ENCODE measurements around the gene ATP10A.

The ATP10A gene

DNA sequence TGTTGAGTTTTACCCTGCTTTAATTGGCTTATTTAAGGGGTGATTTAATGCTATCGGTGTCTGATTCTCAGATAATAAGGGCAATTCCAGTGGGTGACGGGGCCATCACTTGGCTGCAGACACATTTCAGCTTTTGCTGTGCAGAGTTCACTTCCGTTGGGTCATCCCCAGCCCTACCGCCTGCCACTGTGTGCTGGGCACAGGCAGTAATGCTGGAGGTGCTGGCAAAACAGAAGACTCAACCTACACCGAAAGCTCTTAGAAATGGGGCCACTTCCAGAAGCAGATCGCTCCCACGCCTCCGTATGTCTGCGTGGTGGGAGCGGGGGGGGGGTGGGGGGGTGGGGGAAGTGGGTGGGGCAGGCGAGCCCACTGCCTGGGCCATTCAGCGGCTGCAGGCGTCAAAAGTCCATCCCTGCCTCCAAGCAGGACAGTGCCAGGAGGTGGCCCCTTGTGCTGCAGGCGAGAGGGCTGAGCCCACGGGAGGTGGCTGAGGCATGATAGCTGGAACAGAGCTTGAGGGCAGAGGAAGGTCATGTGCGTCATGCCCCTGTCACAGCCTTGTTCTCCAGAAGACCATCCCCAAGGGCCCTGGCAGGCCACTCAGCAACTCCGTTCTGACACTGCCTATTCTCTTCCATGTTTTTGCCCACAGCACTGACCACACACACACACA is 128.3 kb downstream of the ATP10A start:
- no peak for DNase-seq

DNA sequence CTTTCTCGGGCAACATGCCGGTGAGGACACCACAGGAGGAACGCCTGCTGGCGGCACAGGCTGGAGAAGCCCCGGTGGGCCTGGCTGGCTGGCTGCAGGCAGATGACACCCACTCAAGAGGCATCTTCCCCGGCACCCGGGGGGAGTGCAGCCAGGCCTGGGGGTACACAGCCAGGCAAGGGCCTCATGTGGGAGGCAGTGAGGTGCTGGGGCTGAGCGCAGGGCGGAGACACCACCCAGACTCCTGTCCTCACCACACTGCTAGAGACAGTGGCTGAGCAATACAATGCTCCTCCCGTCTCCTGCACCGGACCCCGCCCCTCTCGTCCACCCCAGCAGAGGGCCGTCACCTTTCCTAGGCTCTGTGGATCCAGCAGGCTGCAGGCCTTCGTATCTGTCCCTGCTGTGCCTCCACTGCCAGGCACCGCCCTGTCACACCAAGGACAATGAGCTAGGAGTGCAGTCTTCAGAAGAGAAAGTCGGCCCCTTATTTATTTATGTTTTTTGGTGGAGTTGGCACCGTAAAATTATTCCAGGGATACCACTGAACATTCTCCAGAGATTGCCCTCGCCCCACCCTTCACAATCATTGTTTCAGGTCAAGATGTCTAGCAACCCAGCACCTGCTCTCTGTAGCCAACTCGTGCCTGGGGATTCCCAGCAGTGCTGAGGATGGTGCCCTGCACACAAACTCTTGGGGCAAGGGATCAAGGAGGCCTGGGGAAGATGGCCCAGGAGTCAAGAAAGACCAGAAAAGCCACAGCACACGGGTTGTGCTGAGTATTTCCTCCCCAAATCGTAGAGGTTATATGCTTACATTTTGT is 129.1 kb downstream of the ATP10A start:
- DNase-seq = no peak

DNA sequence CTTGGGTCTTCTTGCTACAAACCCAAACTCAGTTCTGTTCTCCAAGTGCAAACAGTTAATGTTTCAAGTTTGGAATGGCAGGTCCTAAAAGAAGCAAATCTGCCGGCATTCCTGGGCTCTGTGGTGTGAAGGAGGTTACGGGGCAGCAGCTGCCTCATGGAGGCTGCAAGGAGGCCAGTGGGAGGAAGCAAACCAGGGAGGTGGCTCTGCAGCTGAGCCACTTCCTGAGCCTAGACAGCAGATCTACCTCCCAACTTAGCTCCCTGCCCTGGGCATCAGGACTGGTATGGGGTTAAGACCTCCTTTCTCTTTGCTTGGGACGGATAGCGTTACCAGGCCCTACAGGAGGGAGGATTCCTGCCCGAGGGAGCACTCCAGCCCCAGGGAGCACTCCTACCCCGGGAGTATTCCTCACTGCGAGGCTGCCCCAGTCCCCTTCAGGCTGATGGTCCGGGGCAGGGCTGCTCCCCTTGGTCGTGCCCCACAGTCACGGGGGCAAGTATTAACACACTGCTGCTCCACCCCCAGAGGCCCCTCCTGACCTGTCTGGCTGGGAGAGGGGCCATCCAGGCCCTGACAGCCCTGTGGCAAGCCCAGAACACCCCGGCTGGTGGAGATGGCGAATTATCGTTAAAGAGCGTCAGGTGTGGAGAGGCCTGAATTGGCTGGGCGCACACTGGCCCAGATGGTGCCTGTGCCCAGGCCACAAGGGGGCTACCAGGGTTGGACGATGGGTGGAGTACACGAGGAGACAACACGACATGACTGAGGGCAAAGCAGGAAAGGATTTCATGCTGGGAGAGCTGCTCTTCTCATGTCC is 129.9 kb downstream of the ATP10A start:
- DNase-seq = no peak

DNA sequence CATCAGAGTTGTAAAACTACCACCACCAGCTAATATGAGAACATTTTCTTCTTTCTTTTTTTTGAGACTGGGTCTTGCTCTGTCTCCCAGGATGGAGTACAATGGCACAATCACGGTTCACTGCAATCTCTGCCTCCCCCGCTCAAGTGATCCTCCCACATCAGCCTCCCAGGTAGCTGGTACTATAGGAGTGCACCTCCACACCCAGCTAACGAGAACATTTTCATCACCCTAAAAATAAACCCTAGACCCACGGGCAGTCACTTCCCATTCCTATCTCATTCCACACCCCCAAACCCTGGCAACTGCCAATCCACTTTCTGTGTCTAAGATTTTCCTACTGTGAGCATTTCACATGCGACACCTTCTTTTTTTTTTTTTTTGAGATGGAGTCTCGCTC is 130.9 kb downstream of the ATP10A start:
- no peak for DNase-seq

DNA sequence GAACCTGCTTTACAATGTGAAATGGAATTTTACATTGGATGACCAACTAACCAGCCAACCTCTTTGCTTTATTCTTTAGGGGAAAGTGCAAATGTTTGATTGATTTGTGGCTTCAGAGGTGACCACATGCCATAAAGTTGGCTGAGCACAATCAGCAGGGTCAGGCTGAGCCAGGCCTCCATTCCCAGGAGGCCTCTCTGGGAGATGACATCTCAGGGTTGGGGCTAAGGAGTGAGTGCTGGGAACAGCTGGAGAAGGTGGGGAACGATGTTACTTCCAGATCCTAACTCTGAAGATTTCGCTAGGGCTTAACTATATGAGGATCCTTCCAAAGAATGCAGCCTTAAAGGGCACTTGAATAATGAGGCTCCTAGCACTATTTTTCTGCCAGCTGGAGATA is 131.7 kb downstream of the ATP10A start:
- DNase-seq = no peak

DNA sequence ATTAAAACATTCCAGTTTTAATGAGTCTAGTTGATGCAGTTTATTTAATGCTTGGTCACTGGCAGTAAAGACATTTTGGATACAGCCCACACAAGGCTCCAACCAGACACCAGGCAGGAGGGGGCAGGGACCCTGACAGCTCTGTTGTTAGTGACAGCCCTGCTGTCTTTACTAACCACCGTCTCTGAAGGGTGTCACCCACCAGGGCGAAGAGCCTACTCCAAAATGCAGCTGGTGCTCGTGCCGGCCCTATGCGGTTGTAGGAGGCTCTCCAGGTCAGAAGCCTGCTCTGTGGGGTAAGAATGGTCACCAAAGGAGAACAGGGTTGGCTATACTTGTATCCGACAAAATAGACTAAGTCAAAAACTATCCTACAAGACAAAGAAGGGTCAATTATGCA is 132.2 kb downstream of the ATP10A start:
- DNase-seq = no peak

DNA sequence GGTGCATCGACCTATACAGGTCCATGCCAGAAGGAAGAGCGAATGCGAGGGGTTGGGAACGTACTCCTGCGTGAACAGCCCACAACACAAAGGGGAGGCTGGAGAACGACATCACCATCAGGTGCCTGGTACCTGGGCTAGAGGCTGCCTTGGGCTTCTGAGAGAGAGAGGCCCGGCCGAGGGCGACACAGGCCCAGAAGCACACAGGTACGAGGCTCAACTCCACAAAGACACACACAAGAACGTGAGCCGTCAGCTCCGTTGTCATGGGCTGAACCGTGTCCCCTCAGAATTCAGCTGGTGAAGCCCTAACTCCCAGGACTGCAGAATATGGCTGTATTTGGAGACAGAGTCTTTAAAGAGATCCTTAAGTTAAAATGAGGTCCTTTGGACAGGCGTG is 134.3 kb downstream of the ATP10A start:
- DNase-seq = no peak

DNA sequence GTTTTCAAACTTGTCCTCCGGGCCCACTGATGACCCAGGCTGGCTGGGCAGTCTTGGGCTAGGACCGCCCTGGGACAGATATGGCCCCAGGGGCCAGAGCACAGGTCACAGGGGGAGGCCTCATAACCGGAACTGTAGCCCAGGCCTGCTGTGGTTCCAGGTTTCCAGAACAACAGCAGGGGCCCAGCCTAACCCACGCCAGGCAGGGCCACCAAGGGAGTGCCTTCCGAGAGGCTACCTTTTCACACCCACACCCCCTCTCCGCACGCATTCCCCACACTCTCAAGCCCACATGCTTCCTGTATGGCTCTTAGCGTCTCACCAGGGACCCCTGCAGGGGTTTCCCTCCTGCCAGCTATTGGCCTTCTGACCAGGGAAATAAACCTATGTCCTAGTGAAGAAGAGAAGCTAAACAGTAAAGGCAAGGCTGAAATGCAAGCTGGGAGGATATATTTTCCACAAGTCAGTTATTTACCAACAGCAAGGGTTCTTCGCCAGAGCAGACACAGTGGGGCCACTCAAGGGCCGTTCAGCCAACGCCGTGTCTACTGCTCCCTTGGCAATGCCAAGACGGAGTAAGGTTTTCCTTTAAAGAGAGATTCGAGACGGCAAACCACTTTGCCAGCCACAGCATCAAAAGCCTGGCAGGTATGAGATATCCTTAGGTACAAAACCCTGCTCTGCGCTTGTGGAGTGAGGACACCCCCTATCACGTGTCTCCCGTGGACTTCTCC is 135.1 kb downstream of the ATP10A start:
- no peak for DNase-seq

DNA sequence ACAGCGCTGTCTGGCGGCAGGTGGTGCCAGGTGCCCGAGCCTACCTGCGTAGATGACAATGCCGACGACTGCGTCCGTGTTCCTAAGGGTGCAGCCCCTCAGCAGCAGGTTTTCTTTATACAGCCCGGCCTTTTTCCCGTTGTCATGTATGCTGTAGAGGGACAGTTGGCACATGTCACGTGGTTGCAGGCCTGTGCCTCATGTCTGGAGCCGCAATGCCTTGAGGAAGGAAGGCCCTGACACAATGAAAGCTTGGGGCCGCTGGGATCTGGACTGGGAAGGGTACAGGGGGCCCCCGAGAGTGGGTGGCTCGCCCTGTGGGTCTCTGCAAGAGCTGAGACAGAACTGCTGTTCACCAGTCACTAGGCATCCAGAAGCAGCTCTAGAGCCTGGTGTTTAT is 136.0 kb downstream of the ATP10A start:
- DNase-seq = no peak

DNA sequence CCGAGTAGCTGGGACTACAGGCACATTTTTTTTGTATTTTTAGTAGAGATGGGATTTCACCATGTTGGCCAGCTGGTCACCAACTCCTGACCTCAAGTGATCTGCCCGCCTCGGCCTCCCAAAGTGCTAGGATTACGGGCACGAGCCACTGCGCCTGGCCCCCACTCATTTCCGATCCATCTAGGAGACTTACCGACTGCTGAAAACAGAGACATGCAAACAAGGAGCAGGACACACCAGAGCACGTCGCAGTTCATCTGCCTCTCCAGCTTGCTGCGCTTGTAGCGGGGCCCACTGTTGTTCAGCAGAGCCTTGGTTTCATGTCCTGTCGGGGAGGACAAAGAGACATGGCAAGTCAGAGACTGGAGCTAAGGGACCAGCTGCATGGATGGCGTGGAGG is 137.4 kb downstream of the ATP10A start:
- no peak for DNase-seq

DNA sequence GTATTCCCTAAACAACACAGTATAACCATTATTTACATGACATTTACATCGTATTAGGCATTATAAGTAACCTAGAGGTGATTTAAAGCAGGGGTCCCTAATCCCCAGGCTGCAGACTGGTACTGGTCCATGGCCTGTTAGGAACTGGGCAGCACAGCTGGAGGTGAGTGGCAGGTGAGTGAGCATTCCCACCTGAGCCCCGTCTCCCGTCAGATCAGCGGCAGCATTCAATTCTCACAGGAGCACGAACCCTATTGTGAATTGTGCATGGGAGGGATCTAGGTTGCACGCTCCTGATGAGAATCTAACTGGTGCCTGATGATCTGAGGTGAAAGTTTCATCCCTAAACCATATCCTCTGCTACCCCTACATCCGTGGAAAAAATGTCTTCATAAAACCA is 138.2 kb downstream of the ATP10A start:
- no peak for DNase-seq

DNA sequence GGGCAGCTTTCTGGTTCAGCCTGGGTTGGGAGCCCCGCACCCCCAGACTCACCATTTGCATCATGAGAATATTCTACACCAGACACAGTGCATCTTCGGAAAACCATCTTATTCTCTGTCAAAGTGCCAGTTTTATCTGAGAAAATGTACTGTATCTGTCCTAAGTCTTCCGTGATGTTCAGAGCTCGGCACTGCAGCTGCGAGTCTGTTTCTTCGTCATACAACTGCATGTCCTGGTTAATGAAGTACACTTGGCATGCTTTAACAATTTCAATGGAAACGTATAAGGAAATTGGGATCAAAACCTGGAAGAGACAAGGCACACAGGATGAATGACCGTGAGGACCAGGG is 141.5 kb downstream of the ATP10A start:
- DNase-seq = no peak

DNA sequence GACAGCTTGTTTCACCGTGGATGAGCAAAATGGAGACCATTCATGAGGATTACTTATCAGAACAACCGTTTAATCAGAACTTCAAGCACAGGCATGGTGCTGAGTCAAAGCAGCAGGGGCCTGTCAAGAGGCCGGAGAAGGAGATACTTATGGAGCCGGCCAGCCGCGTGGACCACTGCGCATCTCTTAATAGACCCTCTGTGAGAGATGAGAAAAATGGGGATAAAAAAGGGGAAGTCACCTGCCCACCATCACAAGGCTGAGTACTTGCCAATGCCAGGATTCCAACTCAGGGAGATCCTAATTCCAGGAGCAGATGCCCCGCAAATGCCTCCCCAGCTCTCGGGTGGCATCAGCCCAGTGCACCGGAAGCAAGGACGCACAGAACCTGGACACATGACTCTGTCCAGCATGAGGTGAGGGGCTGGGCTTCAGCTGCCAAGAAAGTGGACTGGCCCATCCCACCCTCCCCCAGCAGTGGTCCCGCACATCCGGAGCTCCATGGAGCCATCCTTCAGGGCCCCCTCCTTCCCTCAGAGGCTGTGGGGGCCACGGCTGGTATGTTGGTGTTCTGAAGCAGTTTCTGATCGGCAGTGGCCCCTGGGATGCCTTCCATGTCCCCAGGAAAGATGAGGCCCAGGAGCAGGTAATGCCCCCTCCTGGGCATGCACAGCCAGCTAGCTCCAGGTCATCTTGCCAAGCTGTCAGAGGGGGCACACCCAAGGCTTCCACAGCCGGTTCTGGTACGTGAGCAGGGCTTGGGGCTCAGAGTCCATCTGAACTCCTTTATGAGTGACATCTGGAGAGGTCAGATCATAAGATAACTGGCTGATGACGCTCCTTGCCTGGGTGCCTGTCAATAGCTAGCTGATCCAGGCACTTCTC is 143.8 kb downstream of the ATP10A start:
- DNase-seq = no peak

DNA sequence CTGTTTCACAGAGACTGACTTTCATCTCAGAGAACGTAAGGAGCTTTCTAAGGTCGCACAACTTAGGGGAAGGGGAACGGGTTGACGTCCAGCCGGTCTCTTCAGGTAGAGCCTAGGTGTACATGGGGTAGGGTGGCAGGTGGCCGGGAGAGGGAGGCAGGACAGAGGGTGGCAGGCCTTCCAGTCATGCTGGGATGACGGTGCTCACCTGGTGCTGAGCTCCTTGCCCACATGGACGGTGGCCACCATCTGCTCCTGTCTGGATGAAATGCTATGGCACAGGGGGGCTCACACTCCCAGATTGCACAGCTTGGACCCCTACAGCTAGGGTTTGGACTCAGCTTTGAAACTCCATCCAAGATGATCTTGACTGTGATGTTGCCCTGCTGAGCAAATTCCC is 144.5 kb downstream of the ATP10A start:
- no peak for DNase-seq

DNA sequence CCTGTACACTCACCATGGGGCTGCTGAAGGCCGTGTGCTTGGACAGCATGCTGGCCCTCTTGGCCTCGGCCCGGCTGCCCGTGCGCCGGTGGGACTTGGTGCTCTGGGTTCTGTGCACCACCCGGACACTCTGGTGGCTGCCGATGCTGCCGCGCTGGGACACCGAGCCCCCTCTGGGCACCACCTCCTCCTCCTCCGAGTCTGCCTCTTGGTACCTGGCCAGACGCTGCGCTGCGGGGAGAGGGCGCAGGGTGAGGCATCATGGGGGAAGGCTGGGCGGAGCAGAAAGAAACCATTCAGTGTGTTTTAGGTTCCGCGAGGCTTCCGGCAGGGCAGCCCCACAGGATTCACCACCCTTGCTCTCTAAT is 145.0 kb downstream of the ATP10A start:
- DNase-seq = no peak

DNA sequence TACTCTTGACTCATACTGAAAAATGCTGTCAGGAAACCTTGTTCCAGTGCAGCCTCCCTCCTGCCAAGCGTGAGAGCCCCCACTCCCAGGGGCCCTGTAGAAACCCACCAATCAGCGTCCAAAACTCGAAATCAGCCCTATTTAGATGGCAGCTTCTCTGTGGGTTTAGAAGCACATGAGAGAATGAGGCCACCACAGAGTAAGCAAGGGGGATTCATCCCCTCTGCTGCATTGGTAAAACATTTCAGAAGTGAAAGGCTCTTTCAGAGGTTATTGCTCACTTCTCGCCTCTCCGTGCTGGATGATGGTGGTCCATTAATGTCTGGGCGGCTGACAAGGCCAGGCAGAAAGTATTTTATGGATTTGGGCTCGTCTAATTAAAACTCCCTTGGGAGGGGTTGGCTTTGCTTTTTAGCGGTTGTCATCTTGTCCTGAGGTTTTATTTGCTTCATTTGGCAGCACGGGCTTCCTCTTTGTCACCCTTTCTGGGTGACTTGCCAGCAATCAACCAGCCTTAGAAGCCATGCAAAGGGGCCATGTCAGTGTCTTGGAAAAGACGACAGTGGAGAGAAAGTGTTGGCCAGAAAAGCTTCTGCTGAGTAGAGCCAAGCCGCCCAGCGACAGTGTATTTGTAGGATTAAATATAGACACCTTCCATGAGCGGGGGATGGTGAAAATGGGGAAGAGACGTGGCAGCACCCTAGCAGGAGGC is 145.5 kb downstream of the ATP10A start:
- DNase-seq = no peak

DNA sequence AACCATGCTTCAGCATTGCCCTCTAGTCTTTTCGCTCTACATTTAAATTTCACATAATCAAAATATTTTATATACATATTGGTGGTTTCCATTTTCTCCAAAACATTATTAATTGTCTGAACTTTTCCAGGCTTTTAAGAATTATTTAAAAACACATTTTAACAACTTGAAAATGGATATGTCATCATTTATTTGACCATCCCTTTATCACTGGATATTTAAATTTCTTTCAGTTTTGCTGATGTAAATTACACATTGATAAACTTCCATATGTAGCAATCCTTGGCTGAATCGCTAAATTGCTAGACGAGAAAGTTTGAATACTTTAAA is 146.0 kb downstream of the ATP10A start:
- DNase-seq = no peak

DNA sequence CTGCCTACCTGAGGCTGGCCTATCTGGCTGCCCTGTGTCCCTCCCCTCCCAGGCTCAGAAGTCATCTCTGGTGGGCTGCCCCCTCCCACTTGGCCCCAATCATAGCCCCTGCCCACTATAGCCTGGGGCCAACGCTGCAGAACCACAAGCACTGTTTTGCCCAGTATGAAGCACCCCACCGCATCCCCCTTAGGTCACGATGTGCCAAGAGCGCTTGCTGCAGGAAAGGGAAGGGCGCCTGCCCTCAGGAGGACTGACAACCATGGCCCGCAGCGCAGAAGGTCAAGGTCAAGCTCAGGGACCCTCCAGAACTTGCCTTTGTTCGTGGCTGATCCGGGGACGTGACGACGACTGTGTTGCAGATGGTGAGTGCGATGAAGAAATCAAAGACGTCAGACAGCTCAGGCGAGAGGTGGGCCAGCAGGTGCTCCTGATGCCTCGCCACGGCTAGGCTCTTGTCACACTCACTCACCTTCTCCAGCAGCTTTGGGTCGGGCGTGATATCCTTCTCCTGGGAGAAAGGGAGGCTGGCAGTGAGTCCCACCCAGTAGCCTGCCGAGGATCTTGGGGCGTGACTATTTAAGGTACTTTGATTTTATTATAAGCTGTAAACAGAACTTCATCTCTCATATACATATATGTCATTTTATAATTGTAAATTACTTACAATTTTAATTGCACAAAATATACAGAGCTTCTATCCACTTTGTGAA is 146.6 kb downstream of the ATP10A start:
- no peak for DNase-seq

DNA sequence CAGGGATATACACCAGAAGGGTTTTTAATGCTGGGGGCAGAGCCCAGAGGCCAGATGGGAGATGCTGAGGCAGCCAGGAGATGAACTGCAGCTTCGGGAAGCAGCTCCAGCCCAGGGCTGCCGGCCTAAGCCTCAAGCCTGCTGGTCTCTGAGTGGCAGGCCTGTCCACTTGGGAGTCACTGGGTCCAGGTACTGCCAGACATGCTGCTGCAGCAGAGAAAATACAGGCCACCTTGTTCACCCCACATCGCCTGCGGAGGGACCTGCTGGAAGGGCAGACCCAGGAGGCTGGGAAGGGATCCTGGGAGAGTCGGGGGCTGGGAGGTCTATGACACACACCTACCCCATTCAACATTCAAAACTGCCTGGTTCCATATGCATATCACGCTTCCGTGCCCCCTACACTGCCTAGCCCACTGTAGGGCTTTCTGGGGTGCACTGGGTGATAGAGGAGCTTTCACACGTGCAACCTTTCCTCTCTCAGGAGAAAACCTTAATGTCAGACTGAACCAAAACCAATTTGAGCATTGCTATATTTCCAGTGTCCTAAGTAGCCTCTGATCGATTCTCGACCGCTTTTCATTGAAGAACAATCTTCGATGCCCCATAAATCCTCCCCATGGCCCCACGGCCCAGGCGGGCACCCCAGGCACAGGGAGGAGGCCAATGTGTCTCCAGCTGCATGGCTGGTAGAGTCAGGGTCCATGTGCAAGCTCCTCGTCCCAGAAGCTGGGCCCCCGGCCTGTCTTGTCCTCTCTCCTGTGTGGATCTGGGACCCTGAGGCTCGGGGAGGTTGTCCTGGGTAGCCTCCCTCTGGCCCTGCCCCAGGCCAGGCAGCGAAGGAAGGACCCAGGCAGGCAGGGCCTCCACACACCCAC is 147.4 kb downstream of the ATP10A start:
- DNase-seq = no peak

DNA sequence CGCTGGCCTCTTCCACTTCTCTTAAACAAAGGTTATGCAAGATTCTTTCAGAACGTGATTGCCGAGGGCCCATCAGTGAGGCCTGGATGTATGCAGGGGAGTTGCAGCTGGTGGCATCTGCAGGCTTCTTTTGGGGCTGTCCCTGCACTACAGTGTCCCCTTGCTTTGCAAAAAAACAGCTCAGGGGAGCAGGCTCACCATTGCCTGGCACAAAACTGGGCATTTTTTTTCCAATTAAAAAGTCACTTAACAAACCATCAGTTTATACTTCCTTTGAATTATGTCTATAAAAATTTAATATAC is 148.6 kb downstream of the ATP10A start:
- DNase-seq = no peak

All from COR-L47 (cell line).